K562 (cell line): ENCODE data around the gene SLC22A24. TPM values are rescaled to one million over a fixed set of nuclear protein-coding genes. Genes with fewer than 3 reads are reported as not detected.

Experiments
- ATAC-seq: fragments of 200-7000 bp; cut with Tn5 transposase; 3 replicates; pipeline ENCODE4 v1.9.1; 2020; ENCODE audit warnings: moderate library complexity
- BruUV-seq: library from RNA; stranded (reverse); fragments of 400-500 nt; replicated peaks from 2 replicates; lab custom pipeline; 2021; lab: Mats Ljungman, UMichigan
- CTCF ChIA-PET: fragments of 300-600 bp; formaldehyde crosslinking; extraction: SDS; loops from one replicate; lab custom pipeline; 2021; ENCODE audit warnings: low intra/inter-chr PET ratio; lab: Yijun Ruan, JAX
- POLR2A ChIA-PET: fragments of 300-600, 350-650 bp; sonication (Branson Sonifier 250); formaldehyde crosslinking; extraction: SDS; loops from one replicate; lab custom pipeline; 2021; ENCODE audit warnings: antibody characterized with exemption, inconsistent platforms; lab: Yijun Ruan, JAX
- DNase-seq, 4 experiments: peaks; one replicate each; pipeline versions ENCODE4 v3.0.0 to v3.0.0-alpha.2; 2011 to 2018; ENCODE audit warnings: low spot score in 3 of 4, mixed read lengths in 3 of 4; ENCODE audit errors: extremely low read depth in 1 of 4
- FAIRE-seq: peaks from 2 replicates; lab custom pipeline; 2011; peaks lifted over from hg19 to GRCh38; lab: Jason Lieb, UNC
- H2AFZ ChIP-seq: 2 replicates; pipeline ENCODE4 v1.6.0; 2011; ENCODE audit warnings: low read depth, low read length, control low read depth, inconsistent platforms
- H3K27ac ChIP-seq: fragments of 200-600 bp; 3 replicates; pipeline ENCODE4 v1.8.0; 2011; ENCODE audit warnings: low read depth, mild to moderate bottlenecking, control low read depth, inconsistent platforms, low read length, moderate library complexity, mixed read lengths; ENCODE audit errors: extremely low read depth
- H3K27me3 ChIP-seq, 2 experiments: fragments of 300-600 bp in 1 of 2; 2 replicates in 1 of 2; 3 replicates in 1 of 2; pipeline versions ENCODE4 v1.6.0 to v1.8.0; 2011; ENCODE audit warnings: inconsistent platforms in 2 of 2, low read length in 2 of 2, mild to moderate bottlenecking in 1 of 2, mixed read lengths in 1 of 2, moderate library complexity in 1 of 2; ENCODE audit not compliant: control insufficient read depth in 2 of 2, insufficient read depth in 2 of 2
- H3K36me3 ChIP-seq: fragments of 300-600 bp; 3 replicates; pipeline ENCODE4 v1.8.0; 2011; ENCODE audit warnings: mild to moderate bottlenecking, low read length, inconsistent platforms; ENCODE audit not compliant: control insufficient read depth, insufficient read depth
- H3K4me1 ChIP-seq, 2 experiments: fragments of 200-600 bp in 1 of 2; replicated peaks in 1 of 2; 2 replicates in 1 of 2; 3 replicates in 1 of 2; pipeline versions ENCODE4 v1.5.1 to v1.8.0; 2011; ENCODE audit warnings: inconsistent platforms in 2 of 2, low read length in 2 of 2, mild to moderate bottlenecking in 1 of 2, mixed read lengths in 1 of 2, moderate library complexity in 1 of 2; ENCODE audit not compliant: control insufficient read depth in 2 of 2, insufficient read depth in 2 of 2
- H3K4me2 ChIP-seq: 2 replicates; pipeline ENCODE4 v1.6.1; 2011; ENCODE audit warnings: low read length, control low read depth, inconsistent platforms, mixed read lengths; ENCODE audit not compliant: insufficient read depth
- H3K4me3 ChIP-seq: fragments of 200-600 bp; sonication (generic), shearing (Covaris generic); 2 replicates; pipeline ENCODE4 v1.5.1; 2016; ENCODE audit warnings: control low read depth, inconsistent platforms
- H3K79me2 ChIP-seq: fragments of 200-600 bp; 3 replicates; pipeline ENCODE4 v1.8.0; 2011; ENCODE audit warnings: low read length, inconsistent platforms; ENCODE audit not compliant: control insufficient read depth, insufficient read depth
- H3K9ac ChIP-seq, 2 experiments: 2 replicates each; pipeline versions ENCODE4 v1.6.0 to v1.6.1; 2011; ENCODE audit warnings: low read depth in 2 of 2, low read length in 2 of 2, control low read depth in 1 of 2, inconsistent platforms in 1 of 2, mild to moderate bottlenecking in 1 of 2, mixed read lengths in 1 of 2; ENCODE audit not compliant: insufficient read depth in 1 of 2
- H3K9me1 ChIP-seq: one replicate; pipeline ENCODE4 v1.6.0; 2011; ENCODE audit warnings: inconsistent platforms, mild to moderate bottlenecking, low read length, moderate library complexity; ENCODE audit not compliant: control insufficient read depth, insufficient read depth
- H3K9me3 ChIP-seq: replicated peaks from 2 replicates; pipeline ENCODE4 v1.5.1; 2011; ENCODE audit warnings: low read depth, low read length, inconsistent platforms; ENCODE audit not compliant: control insufficient read depth, insufficient read depth
- H4K20me1 ChIP-seq: replicated peaks from 2 replicates; pipeline ENCODE4 v1.6.1; 2011; ENCODE audit warnings: low read length, inconsistent platforms, mixed read lengths; ENCODE audit not compliant: control insufficient read depth, insufficient read depth
- KAT8 ChIP-seq: fragments of 450-650 bp; IDR thresholded peaks from 2 replicates; pipeline ENCODE4 v1.6.1; 2016; ENCODE audit warnings: low read depth, mild to moderate bottlenecking
- MAFK ChIP-seq: IDR thresholded peaks from 2 replicates; pipeline ENCODE4 v1.6.1; 2011; ENCODE audit warnings: low read length, improper control_type of control experiment
- WGBS: fragments of 100-300 bp; shearing (Covaris generic); methylation state at CpG from one replicate; pipeline ENCODE4 v1.1.6; 2016; ENCODE audit warnings: low coverage, mixed read lengths; ENCODE audit not compliant: insufficient coverage; ENCODE audit errors: missing lambda C conversion rate; 5-methylcytosine and 5-hydroxymethylcytosine counted together
- in situ Hi-C: fragments of 300-500 bp; cut with MboI; formaldehyde crosslinking; loops from 4 replicates; pipeline ENCODE4 v1.15.0; 2018; ENCODE audit warnings: inconsistent platforms, mixed read lengths
- intact Hi-C: fragments of 100-400 bp; cut with micrococcal nuclease; formaldehyde crosslinking; loops from 2 replicates; pipeline ENCODE4 v1.14.2; 2022
- polyA plus RNA-seq, 8 experiments: library from polyadenylated mRNA; depleted of rRNA in 4 of 8; stranded (reverse) in 5 of 8; unstranded in 3 of 8; fragments of >200 nt; fragmentation: Nextera tagmentation in 2 of 8; fragmentation: Illumina TruSeq in 1 of 8; extraction: Ambion mirVana in 2 of 8; extraction: Trizol in 1 of 8; gene quantifications; 2 replicates each; pipeline versions ENCODE4 v1.2.1 to v1.2.3, GENCODE V29; 2011 to 2014; ENCODE audit warnings: inconsistent platforms in 1 of 8, missing spikeins in 1 of 8
- total RNA-seq, 7 experiments: library from RNA; depleted of rRNA in 6 of 7; stranded (reverse); fragments of >200 nt in 6 of 7; fragmentation: Illumina TruSeq in 2 of 7; extraction: Trizol in 2 of 7; gene quantifications; 2 replicates each; pipeline versions ENCODE4 v1.2.1 to v1.2.3, GENCODE V29; 2011 to 2021; ENCODE audit warnings: low replicate concordance in 1 of 7

SLC22A24 gene
- total and polyA plus RNA-seq, 9 of the 15 experiments (the other 6 are each of a cell fraction or from before 2014, with no cell fraction given) = not detected

- POLR2A ChIA-PET = interaction anchor here (0.7 kb wide), 1 partner anchor 9 kb away, joined by 3 read pairs; no protein-coding TSS in a partner anchor
- Histone ChIP-seq H3K79me2 (no peaks in the 10 kb centered on the region), H2AFZ (no peak overlapping the region), H3K9ac (no peak overlapping the region), H3K4me2 (no peak overlapping the region), H3K9me1 (no peaks in the 10 kb centered on the region), H4K20me1 (peaks cover 4% of the 10 kb centered on the region; the same call in 1 of the 2 replicates), H3K27me3 (peaks cover 5 to 7% of the 10 kb centered on the region in 2 experiments; a peak in 4 of 5 replicates), H3K9me3 (no peaks in the 10 kb centered on the region; the same call in 1 of the 2 replicates), H3K4me1 (no peaks in the 10 kb centered on the region), H3K36me3 (no peaks in the 10 kb centered on the region), H3K27ac (no peak overlapping the region), H3K4me3 (no peak overlapping the region)
- TF ChIP-seq KAT8 (no peak), MAFK (no peak)
- BruUV-seq = no TSS peak
- FAIRE-seq (no peak), DNase-seq (no peak), ATAC-seq (no peak)
- intact Hi-C loops = no loop called here
- CTCF ChIA-PET = no interaction called here
- in situ Hi-C loops = loop anchor here (5.0 kb wide), 1 partner anchor 170 kb away; no protein-coding TSS in a partner anchor
- WGBS = 0% methylated on average over 4 of the region's 4 CpGs
Observed at GRCh38 chr11:63032457-63032856, 111.6 kb downstream of the SLC22A24 start.

Other genes starting within 250 kb of the SLC22A24 start
- gene CHRM1, start 222.9 kb downstream of the SLC22A24 start, total RNA-seq (2014; rRNA removed) = not detected in 2 replicates
- not detected in 2 replicates for gene CHRM1, start 222.9 kb downstream of the SLC22A24 start, total RNA-seq (2014; rRNA removed; fragmentation: Illumina TruSeq; extraction: Trizol)
- gene CHRM1, start 222.9 kb downstream of the SLC22A24 start, total RNA-seq (2015; rRNA removed; fragmentation: Illumina TruSeq; extraction: Trizol) = not detected in 2 replicates
- not detected in 2 replicates for gene CHRM1, start 222.9 kb downstream of the SLC22A24 start, total RNA-seq (2021)
- gene CHRM1, start 222.9 kb downstream of the SLC22A24 start, polyA plus RNA-seq (2011; rRNA removed) = not detected in 2 replicates
- not detected in 2 replicates for gene CHRM1, start 222.9 kb downstream of the SLC22A24 start, polyA plus RNA-seq (2014; fragmentation: Illumina TruSeq; extraction: Trizol)
- not detected for gene CHRM1, start 222.9 kb downstream of the SLC22A24 start, polyA plus RNA-seq (2014; fragmentation: Nextera tagmentation; extraction: Ambion mirVana)
- not detected in 2 replicates for gene CHRM1, start 222.9 kb downstream of the SLC22A24 start, polyA plus RNA-seq (2014; rRNA removed)
- gene SLC22A6, start 159.3 kb downstream of the SLC22A24 start, total RNA-seq (2014; rRNA removed) = not detected in 2 replicates
- not detected in 2 replicates for gene SLC22A6, start 159.3 kb downstream of the SLC22A24 start, total RNA-seq (2014; rRNA removed; fragmentation: Illumina TruSeq; extraction: Trizol)
- gene SLC22A6, start 159.3 kb downstream of the SLC22A24 start, total RNA-seq (2015; rRNA removed; fragmentation: Illumina TruSeq; extraction: Trizol) = not detected in 2 replicates
- gene SLC22A6, start 159.3 kb downstream of the SLC22A24 start, total RNA-seq (2021) = not detected in 2 replicates
- gene SLC22A6, start 159.3 kb downstream of the SLC22A24 start, polyA plus RNA-seq (2011; rRNA removed) = not detected in 2 replicates
- not detected in 2 replicates for gene SLC22A6, start 159.3 kb downstream of the SLC22A24 start, polyA plus RNA-seq (2014; fragmentation: Illumina TruSeq; extraction: Trizol)
- not detected for gene SLC22A6, start 159.3 kb downstream of the SLC22A24 start, polyA plus RNA-seq (2014; fragmentation: Nextera tagmentation; extraction: Ambion mirVana)
- gene SLC22A6, start 159.3 kb downstream of the SLC22A24 start, polyA plus RNA-seq (2014; rRNA removed) = not detected in 2 replicates
- gene SLC22A8, start 128.4 kb downstream of the SLC22A24 start, total RNA-seq (2014; rRNA removed) = not detected in 2 replicates
- not detected in 2 replicates for gene SLC22A8, start 128.4 kb downstream of the SLC22A24 start, total RNA-seq (2014; rRNA removed; fragmentation: Illumina TruSeq; extraction: Trizol)
- gene SLC22A8, start 128.4 kb downstream of the SLC22A24 start, total RNA-seq (2015; rRNA removed; fragmentation: Illumina TruSeq; extraction: Trizol) = not detected in 2 replicates
- not detected in 2 replicates for gene SLC22A8, start 128.4 kb downstream of the SLC22A24 start, total RNA-seq (2021)
- not detected in 2 replicates for gene SLC22A8, start 128.4 kb downstream of the SLC22A24 start, polyA plus RNA-seq (2011; rRNA removed)
- not detected in 2 replicates for gene SLC22A8, start 128.4 kb downstream of the SLC22A24 start, polyA plus RNA-seq (2014; fragmentation: Illumina TruSeq; extraction: Trizol)
- gene SLC22A8, start 128.4 kb downstream of the SLC22A24 start, polyA plus RNA-seq (2014; fragmentation: Nextera tagmentation; extraction: Ambion mirVana) = not detected
- not detected in 2 replicates for gene SLC22A8, start 128.4 kb downstream of the SLC22A24 start, polyA plus RNA-seq (2014; rRNA removed)
- gene SLC22A25, start 99.4 kb upstream of the SLC22A24 start, total RNA-seq (2014; rRNA removed) = not detected in 2 replicates
- not detected in 2 replicates for gene SLC22A25, start 99.4 kb upstream of the SLC22A24 start, total RNA-seq (2014; rRNA removed; fragmentation: Illumina TruSeq; extraction: Trizol)
- gene SLC22A25, start 99.4 kb upstream of the SLC22A24 start, total RNA-seq (2015; rRNA removed; fragmentation: Illumina TruSeq; extraction: Trizol) = not detected in 2 replicates
- not detected in 2 replicates for gene SLC22A25, start 99.4 kb upstream of the SLC22A24 start, total RNA-seq (2021)
- gene SLC22A25, start 99.4 kb upstream of the SLC22A24 start, polyA plus RNA-seq (2011; rRNA removed) = not detected in 2 replicates
- not detected in 2 replicates for gene SLC22A25, start 99.4 kb upstream of the SLC22A24 start, polyA plus RNA-seq (2014; fragmentation: Illumina TruSeq; extraction: Trizol)
- gene SLC22A25, start 99.4 kb upstream of the SLC22A24 start, polyA plus RNA-seq (2014; fragmentation: Nextera tagmentation; extraction: Ambion mirVana) = not detected
- gene SLC22A25, start 99.4 kb upstream of the SLC22A24 start, polyA plus RNA-seq (2014; rRNA removed) = not detected in 2 replicates
- not detected in 2 replicates for gene SLC22A9, start 225.6 kb upstream of the SLC22A24 start, total RNA-seq (2014; rRNA removed)
- gene SLC22A9, start 225.6 kb upstream of the SLC22A24 start, total RNA-seq (2014; rRNA removed; fragmentation: Illumina TruSeq; extraction: Trizol) = not detected in 2 replicates
- gene SLC22A9, start 225.6 kb upstream of the SLC22A24 start, total RNA-seq (2015; rRNA removed; fragmentation: Illumina TruSeq; extraction: Trizol) = not detected in 2 replicates
- not detected in 2 replicates for gene SLC22A9, start 225.6 kb upstream of the SLC22A24 start, total RNA-seq (2021)
- gene SLC22A9, start 225.6 kb upstream of the SLC22A24 start, polyA plus RNA-seq (2011; rRNA removed) = not detected in 2 replicates
- not detected in 2 replicates for gene SLC22A9, start 225.6 kb upstream of the SLC22A24 start, polyA plus RNA-seq (2014; fragmentation: Illumina TruSeq; extraction: Trizol)
- gene SLC22A9, start 225.6 kb upstream of the SLC22A24 start, polyA plus RNA-seq (2014; fragmentation: Nextera tagmentation; extraction: Ambion mirVana) = not detected
- gene SLC22A9, start 225.6 kb upstream of the SLC22A24 start, polyA plus RNA-seq (2014; rRNA removed) = not detected in 2 replicates